Left lung (tissue), 10 donors: ENCODE measurements around the gene SHLD1. TPM values are rescaled to one million over a fixed set of nuclear protein-coding genes. Genes with fewer than 3 reads are reported as not detected.
A peak's percentile ranks its signal among the peaks of the same experiment; 100 is the strongest.

Experiments used
- ATAC-seq: fragments of 200-7000 bp; cut with Tn5 transposase; one replicate; pipeline ENCODE4 v1.9.1; 2020; ENCODE audit warnings: moderate library complexity
- DNase-seq, 4 donors: peaks; one replicate each; pipeline ENCODE4 v3.0.0-alpha.2; 2013 to 2020
- H3K27ac ChIP-seq, 2 donors: fragments of 200-600 bp; sonication (generic) in 1 of 2; one replicate each; pipeline versions ENCODE4 v1.5.0 to v1.8.0; 2020 to 2021
- H3K27me3 ChIP-seq, 2 donors: fragments of 200-600 bp; sonication (generic) in 1 of 2; one replicate each; pipeline versions ENCODE4 v1.5.0 to v1.8.0; 2020 to 2021
- H3K36me3 ChIP-seq, 2 donors: fragments of 200-600 bp; sonication (generic) in 1 of 2; one replicate each; pipeline versions ENCODE4 v1.5.0 to v1.8.0; 2020 to 2021
- H3K4me1 ChIP-seq, 2 donors: fragments of 200-600 bp; one replicate each; pipeline ENCODE4 v1.8.0; 2021
- H3K4me3 ChIP-seq, 2 donors: fragments of 200-600 bp; sonication (generic) in 1 of 2; one replicate each; pipeline versions ENCODE4 v1.5.0 to v1.8.0; 2020 to 2021; ENCODE audit warnings: mild to moderate bottlenecking in 1 of 2
- H3K9me3 ChIP-seq, 2 donors: fragments of 200-600 bp; sonication (generic) in 1 of 2; one replicate each; pipeline versions ENCODE4 v1.5.0 to v1.8.0; 2020 to 2021
- intact Hi-C, 2 donors: fragments of 100-400 bp; cut with DNase I; formaldehyde crosslinking; loops; one replicate each; pipeline versions ENCODE4 v1.11.2 to v1.14.2; 2022
- polyA plus RNA-seq, 6 donors: library from polyadenylated mRNA; unstranded; fragments of 120-200 nt; gene quantifications; one replicate each; pipeline ENCODE4 v1.2.1, GENCODE V29; 2013; ENCODE audit not compliant: insufficient read length in 6 of 6
- total RNA-seq, 2 donors: library from RNA; stranded (reverse); fragmentation: NEBNext Ultra II Directional; extraction: Animal tissue kit (Norgen Biotek cat#: 25700); gene quantifications; one replicate each; pipeline ENCODE4 v1.2.1, GENCODE V29; 2021
- TF ChIP-seq, protein P1 (sequence below), 2 donors: fragments of 200-600 bp; sonication (generic) in 1 of 2; IDR thresholded peaks; one replicate each; pipeline versions ENCODE4 v1.5.0 to v1.8.0; 2021; ENCODE audit warnings: antibody characterized with exemption in 2 of 2
- donor health status: DM: no; HTN: yes; CAD: no.
- donor health status: DM: no; HTN: no; CAD: no.

The SHLD1 gene
- total and polyA plus RNA-seq, 8 donors: 5.4 to 8.9 (median 7.7) TPM

DNA sequence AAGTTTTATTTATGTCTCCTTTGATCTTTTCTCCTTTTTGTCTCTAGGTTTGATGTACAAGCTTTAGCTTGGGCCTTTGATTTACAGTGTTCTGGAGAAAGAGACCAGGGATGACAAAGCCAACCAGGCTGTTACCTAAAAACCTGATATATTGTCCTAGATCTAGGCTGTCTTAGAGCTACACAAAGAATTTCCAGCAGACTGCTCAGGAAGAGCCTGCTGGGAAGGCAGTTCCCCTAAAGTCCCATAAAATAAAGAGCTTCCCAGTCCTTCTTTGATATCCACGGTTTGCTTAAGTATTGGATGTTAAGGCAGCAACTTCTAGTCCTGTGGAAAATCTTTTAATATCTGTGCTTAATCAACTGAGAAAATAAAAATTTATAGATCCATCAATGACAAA lies 70.5 kb downstream of the SHLD1 start:
- Histone ChIP-seq H3K4me3 (no peak overlapping the region), H3K4me1 (peaks cover 0 to 18% of the 10 kb centered on the region in 2 donors), H3K36me3 (no peaks in the 10 kb centered on the region), H3K9me3 (no peaks in the 10 kb centered on the region), H3K27me3 (no peaks in the 10 kb centered on the region), H3K27ac (no peak overlapping the region)
- DNase-seq (no peak), ATAC-seq (no peak)
- TF ChIP-seq, protein P1, sequence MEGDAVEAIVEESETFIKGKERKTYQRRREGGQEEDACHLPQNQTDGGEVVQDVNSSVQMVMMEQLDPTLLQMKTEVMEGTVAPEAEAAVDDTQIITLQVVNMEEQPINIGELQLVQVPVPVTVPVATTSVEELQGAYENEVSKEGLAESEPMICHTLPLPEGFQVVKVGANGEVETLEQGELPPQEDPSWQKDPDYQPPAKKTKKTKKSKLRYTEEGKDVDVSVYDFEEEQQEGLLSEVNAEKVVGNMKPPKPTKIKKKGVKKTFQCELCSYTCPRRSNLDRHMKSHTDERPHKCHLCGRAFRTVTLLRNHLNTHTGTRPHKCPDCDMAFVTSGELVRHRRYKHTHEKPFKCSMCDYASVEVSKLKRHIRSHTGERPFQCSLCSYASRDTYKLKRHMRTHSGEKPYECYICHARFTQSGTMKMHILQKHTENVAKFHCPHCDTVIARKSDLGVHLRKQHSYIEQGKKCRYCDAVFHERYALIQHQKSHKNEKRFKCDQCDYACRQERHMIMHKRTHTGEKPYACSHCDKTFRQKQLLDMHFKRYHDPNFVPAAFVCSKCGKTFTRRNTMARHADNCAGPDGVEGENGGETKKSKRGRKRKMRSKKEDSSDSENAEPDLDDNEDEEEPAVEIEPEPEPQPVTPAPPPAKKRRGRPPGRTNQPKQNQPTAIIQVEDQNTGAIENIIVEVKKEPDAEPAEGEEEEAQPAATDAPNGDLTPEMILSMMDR (IDR thresholded peaks at IDR 0.05): no peak
- intact Hi-C loops: no loop called here

DNA sequence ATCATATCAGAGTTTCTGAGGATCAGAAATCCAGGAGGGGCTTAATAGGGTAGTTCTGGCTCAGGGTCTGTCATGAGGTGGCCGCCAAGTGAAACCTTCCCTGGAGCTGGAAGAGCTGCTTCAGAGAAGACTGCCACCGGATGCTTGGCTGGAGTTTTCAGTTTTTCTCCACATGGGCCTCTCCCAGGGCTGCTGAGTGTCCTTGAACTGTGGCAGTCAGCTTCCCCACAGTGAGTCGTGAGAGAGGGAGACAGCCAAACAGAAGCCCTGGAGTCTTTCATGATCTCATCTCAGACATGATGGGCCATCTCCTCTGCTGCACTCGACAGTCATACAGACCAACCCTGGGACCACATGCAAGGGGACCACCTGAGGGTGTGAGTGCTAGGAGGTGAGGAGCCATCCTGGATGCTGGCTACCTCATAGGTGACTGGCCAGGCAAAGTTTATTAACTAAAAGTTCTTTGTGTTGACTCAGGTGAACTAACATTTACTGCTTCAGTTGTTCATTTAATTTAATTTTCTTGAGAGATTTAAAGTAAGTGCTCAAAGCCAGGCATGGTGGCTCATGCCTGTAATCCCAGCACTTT lies 71.5 kb downstream of the SHLD1 start:
- DNase-seq (no peak), ATAC-seq (peak; percentile 61)
- intact Hi-C loops: no loop called here
- Histone ChIP-seq H3K27ac (no peak overlapping the region), H3K4me1 (peaks cover 0 to 18% of the 10 kb centered on the region in 2 donors), H3K27me3 (no peaks in the 10 kb centered on the region), H3K36me3 (no peaks in the 10 kb centered on the region), H3K9me3 (no peaks in the 10 kb centered on the region), H3K4me3 (no peak overlapping the region)
- TF ChIP-seq, protein P1 (IDR thresholded peaks at IDR 0.05): no peak

DNA sequence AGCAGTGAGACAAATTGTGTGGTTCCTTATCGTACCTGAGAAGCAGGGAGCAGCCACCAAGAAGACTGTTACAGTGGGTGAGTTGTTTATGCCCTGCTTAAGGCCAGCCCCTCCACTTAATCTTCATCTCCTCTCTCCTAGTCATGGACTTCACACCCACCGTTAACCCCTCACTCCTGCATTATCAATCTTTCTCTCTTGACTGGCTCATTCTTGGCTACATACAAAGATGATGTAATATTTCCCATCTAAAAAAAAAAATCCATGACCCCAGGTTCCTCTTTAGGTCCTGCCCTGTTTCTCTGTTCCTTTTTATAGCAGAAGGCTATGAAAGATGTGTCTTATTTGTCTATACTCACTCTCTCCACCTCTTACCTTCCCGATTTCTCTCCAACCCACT lies 72.4 kb downstream of the SHLD1 start:
- peaks cover 0 to 18% of the 10 kb centered on the region in 2 donors for H3K4me1 ChIP-seq
- H3K4me3 ChIP-seq: no peak overlapping the region
- H3K27me3 ChIP-seq: no peaks in the 10 kb centered on the region
- H3K9me3 ChIP-seq: no peaks in the 10 kb centered on the region
- H3K36me3 ChIP-seq: no peaks in the 10 kb centered on the region
- TF ChIP-seq, protein P1 (IDR thresholded peaks at IDR 0.05): no peak
- ATAC-seq (peak; percentile 31), DNase-seq (no peak)
- intact Hi-C loops: no loop called here
- peak overlapping the region in 1 of 2 donors; percentile 46 for H3K27ac ChIP-seq

DNA sequence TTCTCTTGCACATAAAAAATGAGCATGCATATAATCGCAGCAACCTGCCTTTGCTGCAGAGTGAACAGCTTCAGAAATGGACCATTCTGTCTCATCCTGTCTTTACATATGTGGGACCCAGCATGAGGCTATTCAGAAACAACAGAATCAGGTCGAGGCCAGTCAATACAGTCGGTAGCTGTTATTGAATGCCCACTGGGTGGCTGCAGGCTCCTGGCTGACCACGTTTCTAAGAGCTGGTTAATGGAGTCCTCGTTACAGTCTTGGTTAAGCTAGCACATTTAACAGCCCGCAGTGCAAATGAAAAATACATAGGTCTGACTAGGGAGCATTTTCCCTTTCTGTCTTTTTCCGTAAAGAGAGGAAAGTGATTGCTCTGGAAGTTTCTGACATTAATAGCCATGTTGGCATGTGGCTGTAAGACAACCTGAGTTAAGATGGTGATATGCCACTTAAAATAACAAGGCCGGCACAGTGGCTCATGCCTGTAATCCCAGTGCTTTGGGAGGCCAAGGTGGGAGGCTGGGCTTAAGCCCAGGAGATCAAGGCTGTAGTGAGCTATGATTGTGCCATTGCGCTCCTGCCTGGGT lies 75.0 kb downstream of the SHLD1 start:
- intact Hi-C loops: no loop called here
- H3K27me3 ChIP-seq: no peaks in the 10 kb centered on the region
- H3K27ac ChIP-seq: no peak overlapping the region
- ATAC-seq: no peak
- DNase-seq: no peak
- H3K36me3 ChIP-seq: no peaks in the 10 kb centered on the region
- H3K4me1 ChIP-seq: peaks cover 0 to 18% of the 10 kb centered on the region in 2 donors
- H3K4me3 ChIP-seq: no peak overlapping the region
- TF ChIP-seq, protein P1 (IDR thresholded peaks at IDR 0.05): no peak
- no peaks in the 10 kb centered on the region for H3K9me3 ChIP-seq

GRCh38 chr20:5827098-5827853 lies 77.1 kb downstream of the SHLD1 start:
- TF ChIP-seq, protein P1 (IDR thresholded peaks at IDR 0.05): no peak
- no peak for ATAC-seq

More at GRCh38 chr20:5827098-5827853, 77.1 kb downstream of the SHLD1 start:
- Histone ChIP-seq H3K36me3 (no peaks in the 10 kb centered on the region), H3K9me3 (no peaks in the 10 kb centered on the region), H3K27ac (no peak overlapping the region), H3K4me1 (peaks cover 0 to 13% of the 10 kb centered on the region in 2 donors), H3K4me3 (no peak overlapping the region), H3K27me3 (no peaks in the 10 kb centered on the region)
- intact Hi-C loops: no loop called here
- no peak for DNase-seq
